HG02852 (cell line): Measurements from ENCODE around the gene PRR18.
"Not testable (repeated sequence)": the region's sequence is repeated elsewhere in the genome, so short reads cannot be mapped to it uniquely, and the experiment has no call there.

Experiments used
- ATAC-seq: cut with Tn5 transposase; IDR thresholded peaks from one replicate; pipeline ENCODE4 v1.9.1; 2021; ENCODE audit warnings: mild to moderate bottlenecking, moderate library complexity; ENCODE audit not compliant: unreplicated experiment

PRR18 gene, protein sequence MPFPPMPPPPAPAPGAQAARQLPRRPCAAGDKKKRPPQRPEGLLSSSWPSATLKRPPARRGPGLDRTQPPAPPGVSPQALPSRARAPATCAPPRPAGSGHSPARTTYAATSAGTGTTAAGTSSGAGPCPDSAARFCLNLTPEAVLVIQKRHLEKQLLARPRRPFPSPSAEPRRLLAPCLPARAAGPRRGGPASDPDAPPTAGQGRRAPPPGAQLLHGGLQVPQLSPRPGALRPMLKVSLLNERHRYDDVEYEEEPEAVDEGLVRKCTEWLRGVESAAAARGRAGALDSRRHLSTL

DNA sequence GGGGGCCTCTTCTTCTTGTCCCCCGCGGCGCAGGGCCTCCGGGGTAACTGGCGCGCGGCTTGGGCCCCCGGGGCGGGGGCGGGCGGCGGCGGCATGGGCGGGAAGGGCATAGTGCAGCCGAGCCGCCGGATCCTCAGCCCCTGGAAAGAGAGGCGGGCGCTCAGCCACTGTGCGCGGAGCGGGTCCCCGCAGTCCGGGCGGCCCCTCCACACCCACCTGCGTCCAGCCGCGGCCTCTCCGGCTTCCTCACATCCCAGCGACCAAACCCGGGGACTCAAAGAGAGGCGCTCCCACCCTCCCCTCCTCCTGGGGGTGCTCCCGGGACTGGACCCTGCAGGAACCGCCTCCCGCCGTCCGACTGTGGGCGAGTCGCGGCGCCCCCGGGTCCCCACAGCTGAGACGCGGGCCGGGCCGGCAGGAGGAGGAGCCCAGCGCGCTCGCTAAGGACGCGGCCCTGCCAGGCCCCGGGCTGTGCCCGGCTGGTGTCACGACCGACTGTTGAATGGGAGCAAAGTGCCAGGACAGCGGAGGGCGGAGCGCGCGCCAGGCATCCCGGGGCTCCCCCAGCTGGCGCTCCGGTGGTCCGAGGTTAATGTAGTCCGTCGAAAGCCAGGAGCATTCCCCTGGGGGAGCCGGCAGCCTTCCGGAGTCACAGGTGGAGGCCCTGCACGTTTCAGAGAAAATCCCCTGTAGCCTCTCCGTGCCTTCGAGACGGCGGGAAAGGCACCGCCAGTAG is at the start of gene PRR18:
Gene PRR18, minus strand, starts transcription at position 360 of the 736 bp plus-strand sequence. Its CDS starts 250 bp downstream, at position 110.
- ATAC-seq = peak; percentile 51

GRCh38 chr6:166355552-166355951 is 47.4 kb upstream of the PRR18 start:
- no peak for ATAC-seq

DNA sequence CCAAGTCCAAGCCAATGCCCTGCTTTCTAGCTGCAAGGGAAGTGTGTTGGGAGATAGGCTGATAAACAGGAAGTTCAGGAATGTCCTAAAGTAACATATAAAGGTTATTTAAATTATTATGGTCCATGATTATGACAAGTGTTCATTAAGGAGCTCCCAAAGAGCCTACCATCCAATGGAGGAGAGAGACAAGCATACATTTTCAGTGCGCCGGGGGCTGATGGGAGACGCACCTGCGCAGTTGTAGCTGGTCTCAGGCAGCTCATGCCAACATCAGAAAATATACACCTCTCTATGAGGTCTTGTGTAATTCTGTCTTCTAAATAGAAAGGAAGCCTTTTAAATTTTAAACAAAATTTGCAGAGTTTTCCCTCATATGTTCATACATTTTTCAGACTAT is 46.8 kb upstream of the PRR18 start:
- no peak for ATAC-seq

DNA sequence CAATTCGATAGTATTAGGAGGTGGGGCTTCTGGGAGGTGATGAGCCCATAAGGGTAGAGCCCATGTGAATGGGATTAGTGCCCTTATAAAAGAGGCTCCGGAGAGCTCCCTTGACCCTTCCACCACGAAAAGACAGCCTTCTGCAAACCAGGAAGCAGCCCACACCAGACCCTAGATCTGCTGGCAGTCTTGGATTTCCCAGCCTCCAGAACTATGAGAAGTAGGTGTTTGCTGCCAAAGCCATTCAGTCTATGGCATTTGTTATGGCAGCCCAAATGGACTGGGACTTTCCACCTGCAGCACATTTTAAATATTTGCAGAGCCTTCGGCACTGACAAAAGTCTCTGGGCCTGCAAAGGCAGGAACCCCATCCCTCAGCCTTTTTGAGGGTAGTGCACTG is 46.0 kb upstream of the PRR18 start:
- no peak for ATAC-seq

DNA sequence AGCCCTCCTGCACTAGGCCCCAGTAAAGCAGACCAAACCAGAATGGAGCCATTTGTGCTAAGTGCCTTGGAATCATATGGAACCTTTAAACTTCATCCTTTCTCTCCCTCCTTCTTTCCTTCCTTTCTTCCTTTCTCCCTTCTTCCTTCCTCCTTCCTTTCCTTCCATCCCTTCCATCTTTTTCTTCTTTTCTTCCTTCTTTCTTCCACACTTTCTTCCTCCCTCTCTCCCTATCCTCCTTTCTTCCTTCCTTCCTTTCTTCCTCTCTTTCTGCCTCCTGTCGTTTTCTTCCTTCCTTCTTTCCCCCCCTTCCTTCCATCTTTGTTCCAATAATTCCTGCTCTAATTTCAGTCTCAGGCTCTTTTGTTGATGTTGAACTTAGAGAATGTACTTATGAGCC is 45.3 kb upstream of the PRR18 start:
- no peak for ATAC-seq

DNA sequence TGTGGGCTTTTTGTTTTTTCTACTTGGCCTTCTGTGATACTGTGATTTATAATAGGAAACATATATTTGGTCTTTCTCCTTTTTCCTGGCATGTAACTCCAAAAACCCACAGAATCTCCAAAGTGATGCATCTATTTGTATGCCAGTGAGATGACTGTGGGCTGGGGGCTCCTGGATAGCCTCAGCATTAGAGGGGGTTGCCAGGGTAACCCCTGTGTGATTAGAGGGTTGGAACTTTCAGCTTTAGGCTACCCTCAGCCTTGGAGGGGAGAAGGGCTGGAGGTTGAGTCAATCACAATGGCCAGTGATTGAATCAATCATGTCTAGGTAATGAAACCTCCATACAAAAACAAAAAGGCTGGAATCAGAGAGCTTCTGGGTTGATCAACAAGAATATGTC is 44.7 kb upstream of the PRR18 start:
- no peak for ATAC-seq

GRCh38 chr6:166351715-166352285 is 43.6 kb upstream of the PRR18 start:
- ATAC-seq = peak; percentile 100

GRCh38 chr6:166348305-166348949 is 40.2 kb upstream of the PRR18 start:
- no peak for ATAC-seq

GRCh38 chr6:166346965-166347364 is 38.8 kb upstream of the PRR18 start:
- no peak for ATAC-seq

- no peak for ATAC-seq
These were observed 38.3 kb upstream of the PRR18 start for GRCh38 chr6:166346449-166346848.

DNA sequence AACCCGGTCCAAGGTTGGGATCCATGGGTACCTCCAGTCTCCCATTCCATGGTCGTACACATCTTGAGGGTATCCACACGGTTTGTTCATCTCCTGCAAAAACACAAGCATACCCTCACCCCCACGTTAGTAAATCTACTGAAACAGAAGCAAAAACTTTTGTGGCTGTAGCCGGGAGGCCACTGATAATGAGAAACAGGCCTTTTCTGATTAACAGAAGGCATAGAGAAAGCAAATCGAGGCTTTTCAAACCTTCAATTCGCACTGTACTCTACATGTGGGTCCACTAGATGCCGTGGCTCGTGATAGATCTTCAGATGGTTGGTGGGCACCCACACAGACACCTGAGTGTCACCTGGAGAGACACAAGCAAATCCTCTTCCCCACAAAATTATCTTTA is 37.5 kb upstream of the PRR18 start:
- ATAC-seq = not testable (repeated sequence)

- not testable (repeated sequence) for ATAC-seq
These were observed 36.7 kb upstream of the PRR18 start for GRCh38 chr6:166344921-166345320.

GRCh38 chr6:166344240-166344639 is 36.0 kb upstream of the PRR18 start:
- no peak for ATAC-seq

DNA sequence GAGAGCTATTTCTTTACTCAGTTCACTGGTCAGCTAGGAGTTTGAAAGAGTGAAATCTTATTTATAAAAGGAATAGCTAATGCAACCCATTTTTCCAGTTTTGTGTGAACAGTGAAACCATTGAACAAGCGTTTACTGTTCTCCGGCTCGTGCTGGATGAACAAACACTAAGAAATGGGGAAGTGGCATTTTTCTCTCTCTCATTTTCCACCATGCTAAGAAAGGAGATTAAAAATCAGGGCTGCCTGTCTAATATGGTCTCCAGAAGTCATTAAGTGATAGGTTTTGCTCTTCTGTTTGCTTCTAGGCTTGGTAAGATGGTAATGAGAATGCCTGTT is 34.9 kb upstream of the PRR18 start:
- ATAC-seq = peak; percentile 39

DNA sequence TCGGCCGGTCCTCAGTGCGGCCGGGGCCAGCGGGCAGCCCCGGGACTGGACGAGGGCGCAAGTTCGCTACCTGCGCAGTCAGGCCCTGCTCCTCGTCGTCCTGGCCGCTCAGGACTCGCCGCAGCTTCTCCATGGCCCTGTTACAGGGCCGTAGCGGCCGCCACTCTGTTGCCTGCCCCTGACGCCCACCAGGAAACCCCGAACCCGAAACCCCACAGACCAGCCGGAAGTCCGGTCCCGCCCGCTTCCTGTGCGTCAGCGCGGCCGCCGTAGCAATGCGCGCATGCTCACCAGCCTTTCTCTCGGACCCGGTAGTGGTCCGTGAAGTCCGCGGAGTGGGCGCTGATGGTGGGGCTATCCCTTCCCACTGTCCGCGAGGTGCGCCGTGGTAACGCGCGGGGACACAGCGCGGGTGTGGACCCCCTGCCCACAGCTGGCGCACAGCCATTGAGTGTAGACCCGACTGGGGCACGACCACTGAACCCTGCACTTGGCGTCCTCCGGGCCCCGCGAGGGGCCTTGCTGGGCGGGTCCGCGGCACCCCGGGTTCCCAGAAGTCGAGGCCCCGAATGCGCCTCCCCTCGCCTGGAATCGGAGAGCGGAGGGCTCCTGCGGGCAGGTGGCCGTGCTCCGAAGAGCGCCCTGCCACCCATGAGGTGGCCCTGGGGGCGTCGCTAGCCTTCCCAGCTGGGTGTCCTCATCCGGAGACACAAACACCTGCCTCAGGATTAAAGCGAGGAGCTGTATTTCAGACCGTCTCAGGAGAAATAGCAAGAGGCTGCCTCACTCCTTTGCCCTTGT is 34.4 kb upstream of the PRR18 start, which contains the start of gene SFT2D1:
Gene SFT2D1, minus strand, starts transcription at position 197 of the 801 bp plus-strand sequence. Its CDS starts 64 bp downstream, at position 133.
- peak; percentile 92 for ATAC-seq

- ATAC-seq = peak; percentile 0
These were observed 33.8 kb upstream of the PRR18 start for GRCh38 chr6:166341977-166342348.

- no peak for ATAC-seq
These were observed 33.3 kb upstream of the PRR18 start for GRCh38 chr6:166341464-166341863.

DNA sequence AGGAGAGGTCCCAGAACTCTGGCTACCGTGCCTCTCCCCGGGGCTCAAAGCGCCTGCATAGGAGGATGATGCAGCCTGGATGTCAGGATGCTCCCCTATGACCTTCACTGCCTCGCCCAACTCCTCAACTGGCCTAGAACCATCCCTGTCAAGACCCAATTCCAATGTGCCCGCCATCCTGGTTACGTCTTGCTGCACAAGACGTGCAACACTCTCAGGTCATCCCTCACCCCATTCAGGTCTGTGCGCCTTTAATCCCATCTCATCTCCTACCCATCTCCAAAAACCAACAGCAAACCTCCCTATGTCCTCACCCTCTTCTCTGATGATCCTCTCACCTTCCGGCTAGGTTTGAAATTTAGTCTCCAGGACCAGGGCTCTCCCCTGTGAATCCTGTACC is 30.7 kb upstream of the PRR18 start:
- no peak for ATAC-seq

GRCh38 chr6:166336847-166337246 is 28.7 kb upstream of the PRR18 start:
- no peak for ATAC-seq

- peak; percentile 39 for ATAC-seq
These were observed 27.4 kb upstream of the PRR18 start for GRCh38 chr6:166335378-166336302.
